Osteoblast (primary cell): Measurements from ENCODE around the gene GRPEL2. TPM values are rescaled to one million over a fixed set of nuclear protein-coding genes. Genes with fewer than 3 reads are reported as not detected.

ENCODE experiments used
- DNase-seq: peaks from one replicate; pipeline ENCODE4 v3.0.0; 2011; ENCODE audit warnings: low spot score, mixed read lengths; ENCODE audit not compliant: insufficient read length; ENCODE audit errors: missing footprints
- H2AFZ ChIP-seq: 2 replicates; pipeline ENCODE4 v1.6.0; 2011; ENCODE audit warnings: mild to moderate bottlenecking, low read length
- H3K27ac ChIP-seq: 2 replicates; pipeline ENCODE4 v1.5.1; 2011; ENCODE audit warnings: mild to moderate bottlenecking, low read depth, low read length, moderate library complexity
- H3K27me3 ChIP-seq: 2 replicates; pipeline ENCODE4 v1.6.0; 2012; ENCODE audit warnings: mild to moderate bottlenecking, control low read depth, inconsistent platforms, low read length, moderate library complexity; ENCODE audit not compliant: insufficient read depth
- H3K36me3 ChIP-seq: 2 replicates; pipeline ENCODE4 v1.5.1; 2011; ENCODE audit warnings: mild to moderate bottlenecking, low read length, control low read depth, moderate library complexity; ENCODE audit not compliant: insufficient read depth
- H3K4me1 ChIP-seq: 2 replicates; pipeline ENCODE4 v1.5.1; 2011; ENCODE audit warnings: mild to moderate bottlenecking, low read length, control low read depth, moderate library complexity; ENCODE audit not compliant: insufficient read depth
- H3K4me2 ChIP-seq: 2 replicates; pipeline ENCODE4 v1.6.0; 2011; ENCODE audit warnings: mild to moderate bottlenecking, low read length; ENCODE audit not compliant: insufficient read depth
- H3K4me3 ChIP-seq: fragments of 200-600 bp; sonication (generic); 3 replicates; pipeline ENCODE4 v1.5.1; 2012; ENCODE audit warnings: mild to moderate bottlenecking, low read length, inconsistent platforms; ENCODE audit not compliant: insufficient read depth
- H3K79me2 ChIP-seq: 2 replicates; pipeline ENCODE4 v1.6.0; 2012; ENCODE audit warnings: mild to moderate bottlenecking, low read length, control low read depth, inconsistent platforms; ENCODE audit not compliant: insufficient read depth
- H3K9me3 ChIP-seq: 2 replicates; pipeline ENCODE4 v1.5.1; 2011; ENCODE audit warnings: low read depth, low read length, control low read depth
- H4K20me1 ChIP-seq: 2 replicates; pipeline ENCODE4 v1.6.0; 2012; ENCODE audit warnings: mild to moderate bottlenecking, low read length, control low read depth; ENCODE audit not compliant: insufficient read depth
- total RNA-seq: library from RNA; depleted of rRNA; stranded (reverse); fragments of >200 nt; gene quantifications from 2 replicates; pipeline ENCODE4 v1.2.3, GENCODE V29; 2012
- TF ChIP-seq, protein P1 (sequence below): IDR thresholded peaks from 2 replicates; pipeline ENCODE4 v1.5.1; 2011; ENCODE audit warnings: mild to moderate bottlenecking, low read depth, low read length, moderate library complexity; ENCODE audit errors: extremely low read depth

The GRPEL2 gene
- total RNA-seq, 1 donor, result 34.7 TPM

DNA sequence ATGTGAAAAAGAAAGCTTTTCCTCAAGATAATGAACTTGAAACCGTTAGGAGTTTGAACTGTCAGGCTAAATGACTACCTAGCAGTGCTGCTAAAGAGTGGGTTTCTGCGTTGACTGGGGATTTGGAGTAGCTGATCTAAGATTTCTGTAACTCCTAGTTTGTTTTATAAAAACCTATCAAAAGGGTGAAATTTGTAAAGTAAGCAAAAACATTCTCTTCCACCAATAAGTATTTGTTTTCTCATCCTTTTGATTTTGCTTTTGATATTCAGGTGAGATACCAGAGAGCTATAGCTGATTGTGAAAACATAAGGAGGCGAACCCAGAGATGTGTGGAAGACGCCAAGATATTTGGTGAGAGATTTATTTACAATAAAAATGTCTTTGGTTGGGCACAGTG lies 4.1 kb downstream of the GRPEL2 start:
- no peak overlapping the region for H3K4me2 ChIP-seq
- TF ChIP-seq, protein P1, sequence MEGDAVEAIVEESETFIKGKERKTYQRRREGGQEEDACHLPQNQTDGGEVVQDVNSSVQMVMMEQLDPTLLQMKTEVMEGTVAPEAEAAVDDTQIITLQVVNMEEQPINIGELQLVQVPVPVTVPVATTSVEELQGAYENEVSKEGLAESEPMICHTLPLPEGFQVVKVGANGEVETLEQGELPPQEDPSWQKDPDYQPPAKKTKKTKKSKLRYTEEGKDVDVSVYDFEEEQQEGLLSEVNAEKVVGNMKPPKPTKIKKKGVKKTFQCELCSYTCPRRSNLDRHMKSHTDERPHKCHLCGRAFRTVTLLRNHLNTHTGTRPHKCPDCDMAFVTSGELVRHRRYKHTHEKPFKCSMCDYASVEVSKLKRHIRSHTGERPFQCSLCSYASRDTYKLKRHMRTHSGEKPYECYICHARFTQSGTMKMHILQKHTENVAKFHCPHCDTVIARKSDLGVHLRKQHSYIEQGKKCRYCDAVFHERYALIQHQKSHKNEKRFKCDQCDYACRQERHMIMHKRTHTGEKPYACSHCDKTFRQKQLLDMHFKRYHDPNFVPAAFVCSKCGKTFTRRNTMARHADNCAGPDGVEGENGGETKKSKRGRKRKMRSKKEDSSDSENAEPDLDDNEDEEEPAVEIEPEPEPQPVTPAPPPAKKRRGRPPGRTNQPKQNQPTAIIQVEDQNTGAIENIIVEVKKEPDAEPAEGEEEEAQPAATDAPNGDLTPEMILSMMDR, result no peak
- H3K27ac ChIP-seq, result no peak overlapping the region
- H3K4me1 ChIP-seq, result peaks cover 9% of the 10 kb centered on the region
- no peaks in the 10 kb centered on the region for H3K9me3 ChIP-seq
- no peak overlapping the region for H2AFZ ChIP-seq
- no peaks in the 10 kb centered on the region for H4K20me1 ChIP-seq
- H3K4me3 ChIP-seq, result no peak overlapping the region
- no peaks in the 10 kb centered on the region for H3K27me3 ChIP-seq
- H3K36me3 ChIP-seq, result peaks cover 57% of the 10 kb centered on the region
- no peak for DNase-seq
- H3K79me2 ChIP-seq, result peaks cover 47% of the 10 kb centered on the region

DNA sequence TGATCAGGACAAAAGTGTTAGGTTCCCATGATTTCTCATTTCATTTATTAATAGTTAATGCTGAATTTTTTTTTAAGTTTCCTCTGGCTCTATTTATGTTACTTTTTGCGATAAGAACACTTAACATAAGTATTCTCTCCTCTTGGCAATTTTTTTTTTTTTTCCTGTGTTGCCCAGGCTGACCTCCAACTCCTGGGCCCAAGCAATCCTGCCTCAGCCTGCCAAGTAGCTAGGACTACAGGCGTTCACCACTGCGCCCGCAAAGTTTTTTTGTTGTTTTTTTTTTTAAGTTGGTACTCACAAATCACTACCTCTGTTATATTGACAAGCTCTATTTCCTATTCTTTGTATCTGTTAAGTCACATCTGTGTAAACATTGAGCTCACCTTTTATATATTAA lies 6.9 kb downstream of the GRPEL2 start:
- no peak overlapping the region for H3K4me2 ChIP-seq
- H3K27me3 ChIP-seq, result no peaks in the 10 kb centered on the region
- no peaks in the 10 kb centered on the region for H4K20me1 ChIP-seq
- no peak overlapping the region for H2AFZ ChIP-seq
- no peak overlapping the region for H3K27ac ChIP-seq
- peaks cover under 1% of the 10 kb centered on the region for H3K4me1 ChIP-seq
- peaks cover 59% of the 10 kb centered on the region for H3K36me3 ChIP-seq
- DNase-seq, result no peak
- H3K79me2 ChIP-seq, result peaks cover 31% of the 10 kb centered on the region
- H3K9me3 ChIP-seq, result no peaks in the 10 kb centered on the region
- H3K4me3 ChIP-seq, result no peak overlapping the region
- TF ChIP-seq, protein P1, result no peak

DNA sequence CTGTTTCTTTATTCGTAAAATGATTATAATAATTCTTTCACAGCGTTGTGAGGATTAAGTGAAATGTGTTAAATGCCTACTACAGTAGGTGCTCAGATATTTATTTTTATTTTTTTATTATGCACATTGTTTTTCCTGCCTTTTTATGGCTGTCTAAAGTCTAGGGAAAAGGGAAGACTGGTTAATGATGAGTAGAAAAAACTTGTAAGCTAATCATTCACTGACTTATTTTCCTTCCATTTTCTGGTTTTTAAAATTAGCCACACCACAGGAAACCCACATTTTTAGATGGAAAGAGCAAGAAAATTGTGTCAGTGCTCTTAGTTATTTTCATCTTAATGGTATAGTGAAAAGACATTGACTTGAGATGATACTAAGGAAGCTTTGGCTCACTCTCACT lies 8.6 kb downstream of the GRPEL2 start:
- no peaks in the 10 kb centered on the region for H4K20me1 ChIP-seq
- no peak overlapping the region for H3K4me2 ChIP-seq
- H3K4me1 ChIP-seq, result peaks cover 13% of the 10 kb centered on the region
- no peak overlapping the region for H2AFZ ChIP-seq
- H3K9me3 ChIP-seq, result no peaks in the 10 kb centered on the region
- H3K4me3 ChIP-seq, result no peak overlapping the region
- no peaks in the 10 kb centered on the region for H3K27me3 ChIP-seq
- H3K36me3 ChIP-seq, result peaks cover 46% of the 10 kb centered on the region
- peaks cover 14% of the 10 kb centered on the region for H3K79me2 ChIP-seq
- TF ChIP-seq, protein P1, result no peak
- no peak for DNase-seq
- no peak overlapping the region for H3K27ac ChIP-seq

DNA sequence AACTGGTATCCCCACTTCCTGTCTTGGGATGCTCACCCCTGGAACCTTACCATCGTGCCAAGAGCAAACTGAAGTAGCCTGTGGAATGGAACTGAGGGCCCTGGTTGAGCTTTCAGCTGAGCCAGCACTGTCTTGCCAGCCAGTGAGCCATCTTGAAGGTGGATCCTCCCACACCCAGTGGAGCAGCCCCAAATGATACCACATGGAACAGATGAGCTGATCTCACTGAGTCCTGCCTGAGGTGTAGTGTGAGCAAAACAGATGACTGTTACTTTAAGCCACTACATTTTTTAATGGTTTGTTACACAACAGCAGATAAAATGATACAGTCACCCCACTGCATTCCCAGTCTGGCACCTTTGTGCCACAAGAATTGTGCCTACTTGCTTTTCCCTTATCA lies 10.4 kb downstream of the GRPEL2 start:
- DNase-seq, result no peak

More for the DNA sequence above, 10.4 kb downstream of the GRPEL2 start:
- Histone ChIP-seq H3K27me3 (no peaks in the 10 kb centered on the region), H2AFZ (no peak overlapping the region), H3K4me1 (peaks cover 13% of the 10 kb centered on the region), H3K4me2 (no peak overlapping the region), H4K20me1 (no peaks in the 10 kb centered on the region), H3K36me3 (peaks cover 28% of the 10 kb centered on the region), H3K79me2 (peaks cover 6% of the 10 kb centered on the region), H3K4me3 (no peak overlapping the region), H3K27ac (no peak overlapping the region), H3K9me3 (no peaks in the 10 kb centered on the region)
- TF ChIP-seq, protein P1, result no peak
